ENCODE measurements around the gene ABHD17B. TPM values are rescaled to one million over a fixed set of nuclear protein-coding genes. Genes with fewer than 3 reads are reported as not detected.
A peak's percentile ranks its signal among the peaks of the same experiment; 100 is the strongest.

The ABHD17B gene
- total RNA-seq, 2 donors from 2014 or later = 6.0 to 9.6 TPM

GRCh38 chr9:71929791-71930440 is 18.9 kb upstream of the ABHD17B start:
- TF ChIP-seq CTCF (IDR thresholded peaks at IDR 0.05) (no peak), POLR2A (IDR thresholded peaks at IDR 0.05) (no peak)
- H3K27ac ChIP-seq = no peak overlapping the region
- H3K4me1 ChIP-seq = peaks cover 8% of the 10 kb centered on the region
- no peak overlapping the region for H3K4me3 ChIP-seq
- 78 to 90% methylated on average over 2 of the region's 2 CpGs for WGBS, 2 donors
- no peaks in the 10 kb centered on the region for H3K9me3 ChIP-seq
- no peaks in the 10 kb centered on the region for H3K27me3 ChIP-seq
- H3K36me3 ChIP-seq (replicated peaks in 1 of 2; ENCODE audit: insufficient read depth in 1 of 2, low read depth in 2 of 2) = no peaks in the 10 kb centered on the region
- ATAC-seq = no peak
- DNase-seq = no peak
- intact Hi-C loops (cut with DNase I) = no loop called here

GRCh38 chr9:71929223-71929622 is 18.2 kb upstream of the ABHD17B start:
- Histone ChIP-seq H3K27ac (no peak overlapping the region), H3K36me3 (replicated peaks in 1 of 2; ENCODE audit: insufficient read depth in 1 of 2, low read depth in 2 of 2) (no peaks in the 10 kb centered on the region), H3K4me3 (no peak overlapping the region), H3K27me3 (no peaks in the 10 kb centered on the region), H3K9me3 (no peaks in the 10 kb centered on the region), H3K4me1 (peaks cover 8% of the 10 kb centered on the region)
- WGBS, 2 donors = 78 to 85% methylated on average over 2 of the region's 2 CpGs
- intact Hi-C loops (cut with DNase I) = no loop called here
- ATAC-seq (no peak), DNase-seq (no peak)
- no peak for TF ChIP-seq POLR2A (IDR thresholded peaks at IDR 0.05)
- TF ChIP-seq CTCF (IDR thresholded peaks at IDR 0.05) = no peak

- Histone ChIP-seq H3K27ac (no peak overlapping the region), H3K9me3 (no peaks in the 10 kb centered on the region), H3K4me1 (peaks cover 8% of the 10 kb centered on the region), H3K27me3 (no peaks in the 10 kb centered on the region), H3K36me3 (replicated peaks in 1 of 2; ENCODE audit: insufficient read depth in 1 of 2, low read depth in 2 of 2) (no peaks in the 10 kb centered on the region), H3K4me3 (no peak overlapping the region)
- WGBS, 2 donors = 95 to 96% methylated on average over 2 of the region's 2 CpGs
- intact Hi-C loops (cut with DNase I) = no loop called here
- ATAC-seq = no peak
- no peak for TF ChIP-seq CTCF (IDR thresholded peaks at IDR 0.05)
- no peak for TF ChIP-seq POLR2A (IDR thresholded peaks at IDR 0.05)
- DNase-seq = no peak
Observed at GRCh38 chr9:71928806-71929205, 17.8 kb upstream of the ABHD17B start.

- TF ChIP-seq CTCF (IDR thresholded peaks at IDR 0.05) (no peak), POLR2A (IDR thresholded peaks at IDR 0.05) (no peak)
- Histone ChIP-seq H3K4me3 (no peak overlapping the region), H3K27me3 (no peaks in the 10 kb centered on the region), H3K4me1 (peaks cover 8% of the 10 kb centered on the region), H3K27ac (no peak overlapping the region), H3K36me3 (replicated peaks in 1 of 2; ENCODE audit: insufficient read depth in 1 of 2, low read depth in 2 of 2) (no peaks in the 10 kb centered on the region), H3K9me3 (no peaks in the 10 kb centered on the region)
- intact Hi-C loops (cut with DNase I) = no loop called here
- ATAC-seq (no peak), DNase-seq (no peak)
- WGBS, 2 donors = 92 to 97% methylated on average over 1 of the region's 1 CpG
Observed at GRCh38 chr9:71928376-71928775, 17.4 kb upstream of the ABHD17B start.

- Histone ChIP-seq H3K36me3 (replicated peaks in 1 of 2; ENCODE audit: insufficient read depth in 1 of 2, low read depth in 2 of 2) (no peaks in the 10 kb centered on the region), H3K4me1 (peaks cover 5% of the 10 kb centered on the region), H3K4me3 (no peak overlapping the region), H3K9me3 (no peaks in the 10 kb centered on the region), H3K27me3 (no peaks in the 10 kb centered on the region), H3K27ac (peak overlapping the region in 1 of 4 donors; percentile 21)
- intact Hi-C loops (cut with DNase I) = no loop called here
- TF ChIP-seq POLR2A (IDR thresholded peaks at IDR 0.05) = no peak
- TF ChIP-seq CTCF (IDR thresholded peaks at IDR 0.05) = no peak
- ATAC-seq = no peak
- DNase-seq = no peak
Observed at GRCh38 chr9:71925834-71926233, 14.8 kb upstream of the ABHD17B start.

All from body of pancreas (tissue), 4 donors.